Dermis microvascular lymphatic vessel endothelial cell (primary cell): ENCODE results near the gene CACNA1I. TPM values are rescaled to one million over a fixed set of nuclear protein-coding genes. Genes with fewer than 3 reads are reported as not detected.

Source experiments
- DNase-seq, 2 donors: peaks; one replicate each; pipeline versions ENCODE4 v3.0.0 to v3.0.0-alpha.2; 2010; ENCODE audit warnings: low read depth in 2 of 2
- total RNA-seq: library from RNA; depleted of rRNA; stranded (reverse); fragments of >200 nt; gene quantifications from 2 replicates; pipeline ENCODE4 v1.2.1, GENCODE V29; 2014

The CACNA1I gene
- total RNA-seq, 1 donor from 2014 or later: not detected

- DNase-seq: no peak
Measured at GRCh38 chr22:39665661-39666431, 95.3 kb downstream of the CACNA1I start.

GRCh38 chr22:39666495-39666894, 95.9 kb downstream of the CACNA1I start:
- DNase-seq: no peak

- DNase-seq: no peak
Measured at GRCh38 chr22:39666926-39667325, 96.4 kb downstream of the CACNA1I start.

GRCh38 chr22:39669432-39669831, 98.9 kb downstream of the CACNA1I start:
- DNase-seq: no peak

GRCh38 chr22:39671936-39672335, 101.4 kb downstream of the CACNA1I start:
- no peak for DNase-seq

- no peak for DNase-seq
Measured at GRCh38 chr22:39674536-39674935, 104.0 kb downstream of the CACNA1I start.

- no peak for DNase-seq
Measured at GRCh38 chr22:39675947-39676346, 105.4 kb downstream of the CACNA1I start.

- DNase-seq: no peak
Measured at GRCh38 chr22:39677967-39678366, 107.4 kb downstream of the CACNA1I start.

GRCh38 chr22:39678862-39679490, 108.4 kb downstream of the CACNA1I start:
- DNase-seq: no peak

GRCh38 chr22:39679652-39680051, 109.1 kb downstream of the CACNA1I start:
- DNase-seq: no peak

- no peak for DNase-seq
Measured at GRCh38 chr22:39680486-39680885, 109.9 kb downstream of the CACNA1I start.

- no peak for DNase-seq
Measured at GRCh38 chr22:39681038-39681861, 110.7 kb downstream of the CACNA1I start.

GRCh38 chr22:39682994-39683393, 112.4 kb downstream of the CACNA1I start:
- no peak for DNase-seq

- no peak for DNase-seq
Measured at GRCh38 chr22:39683639-39684038, 113.1 kb downstream of the CACNA1I start.

- no peak for DNase-seq
Measured at GRCh38 chr22:39684702-39685281, 114.2 kb downstream of the CACNA1I start.

GRCh38 chr22:39685336-39686177, 115.0 kb downstream of the CACNA1I start:
- DNase-seq: no peak

- DNase-seq: no peak
Measured at GRCh38 chr22:39686178-39686620, 115.6 kb downstream of the CACNA1I start.

- no peak for DNase-seq
Measured at GRCh38 chr22:39686776-39687525, 116.4 kb downstream of the CACNA1I start.

GRCh38 chr22:39688186-39688785, 117.7 kb downstream of the CACNA1I start:
- DNase-seq: no peak

GRCh38 chr22:39689421-39689820, 118.9 kb downstream of the CACNA1I start:
- no peak for DNase-seq
